Raji (cell line): ENCODE measurements around the gene KAT7.
A peak's percentile ranks its signal among the peaks of the same experiment; 100 is the strongest.

Experiments
- POLR2A ChIP-seq: IDR thresholded peaks from 2 replicates; pipeline ENCODE4 v1.6.1; 2011; ENCODE audit warnings: low read depth, low read length, control low read depth; ENCODE audit not compliant: insufficient read depth

The KAT7 gene

GRCh38 chr17:49788478-49789242, at the start of gene KAT7:
Gene KAT7 (plus strand): TSS chr17:49788681. CDS start chr17:49788835, 154 bp downstream.
- peak; percentile 91 for TF ChIP-seq POLR2A

GRCh38 chr17:49739641-49740271, 48.7 kb upstream of the KAT7 start:
- TF ChIP-seq POLR2A: peak; percentile 78

GRCh38 chr17:49741009-49741691, 47.3 kb upstream of the KAT7 start:
- peak; percentile 61; the same call in 1 of the 2 replicates for TF ChIP-seq POLR2A

GRCh38 chr17:49741692-49742076, 46.8 kb upstream of the KAT7 start:
- TF ChIP-seq POLR2A: no peak

- no peak for TF ChIP-seq POLR2A
Observed at GRCh38 chr17:49742166-49742638, 46.3 kb upstream of the KAT7 start.

GRCh38 chr17:49745175-49746139, 43.0 kb upstream of the KAT7 start:
- no peak for TF ChIP-seq POLR2A

- TF ChIP-seq POLR2A: peak; percentile 54
Observed at GRCh38 chr17:49746791-49747490, 41.5 kb upstream of the KAT7 start.

- no peak for TF ChIP-seq POLR2A
Observed at GRCh38 chr17:49747632-49748031, 40.8 kb upstream of the KAT7 start.

- TF ChIP-seq POLR2A: no peak
Observed at GRCh38 chr17:49748223-49748622, 40.3 kb upstream of the KAT7 start.

GRCh38 chr17:49748791-49749190, 39.7 kb upstream of the KAT7 start:
- 0 out of 2 replicates have a peak, but pooled peaks have one; percentile 19 for TF ChIP-seq POLR2A

GRCh38 chr17:49749730-49750129, 38.8 kb upstream of the KAT7 start:
- no peak for TF ChIP-seq POLR2A

- TF ChIP-seq POLR2A: no peak
Observed at GRCh38 chr17:49752508-49752907, 36.0 kb upstream of the KAT7 start.

GRCh38 chr17:49753959-49754391, 34.5 kb upstream of the KAT7 start:
- no peak for TF ChIP-seq POLR2A
